Measurements from ENCODE around the gene LAMC3.

Gene LAMC3

GRCh38 chr9:131076347-131077195 lies 67.6 kb downstream of the LAMC3 start:
- no peak for DNase-seq (ENCODE audit: low read depth in 2 of 2)

- DNase-seq (ENCODE audit: low read depth in 2 of 2), result no peak
These were observed 69.7 kb downstream of the LAMC3 start for GRCh38 chr9:131078427-131079366.

- DNase-seq (ENCODE audit: low read depth in 2 of 2), result no peak
These were observed 71.6 kb downstream of the LAMC3 start for GRCh38 chr9:131080589-131080988.

- no peak for DNase-seq (ENCODE audit: low read depth in 2 of 2)
These were observed 72.9 kb downstream of the LAMC3 start for GRCh38 chr9:131081868-131082267.

GRCh38 chr9:131082774-131083512 lies 74.0 kb downstream of the LAMC3 start:
- DNase-seq (ENCODE audit: low read depth in 2 of 2), result no peak

GRCh38 chr9:131084661-131085369 lies 75.8 kb downstream of the LAMC3 start:
- no peak for DNase-seq (ENCODE audit: low read depth in 2 of 2)

- DNase-seq (ENCODE audit: low read depth in 2 of 2), result no peak
These were observed 76.6 kb downstream of the LAMC3 start for GRCh38 chr9:131085370-131086122.

- no peak for DNase-seq (ENCODE audit: low read depth in 2 of 2)
These were observed 78.5 kb downstream of the LAMC3 start for GRCh38 chr9:131087354-131087893.

GRCh38 chr9:131090025-131090787 lies 81.2 kb downstream of the LAMC3 start:
- no peak for DNase-seq (ENCODE audit: low read depth in 2 of 2)

GRCh38 chr9:131091352-131091992 lies 82.5 kb downstream of the LAMC3 start:
- DNase-seq (ENCODE audit: low read depth in 2 of 2), result no peak

- no peak for DNase-seq (ENCODE audit: low read depth in 2 of 2)
These were observed 83.1 kb downstream of the LAMC3 start for GRCh38 chr9:131092030-131092429.

GRCh38 chr9:131092548-131093440 lies 83.8 kb downstream of the LAMC3 start:
- no peak for DNase-seq (ENCODE audit: low read depth in 2 of 2)

GRCh38 chr9:131094015-131094414 lies 85.0 kb downstream of the LAMC3 start:
- DNase-seq (ENCODE audit: low read depth in 2 of 2), result no peak

- DNase-seq (ENCODE audit: low read depth in 2 of 2), result peak; percentile 10 to 13
These were observed 85.6 kb downstream of the LAMC3 start for GRCh38 chr9:131094622-131095021.

- no peak for DNase-seq (ENCODE audit: low read depth in 2 of 2)
These were observed 86.8 kb downstream of the LAMC3 start for GRCh38 chr9:131095666-131096268.

GRCh38 chr9:131096269-131097125 lies 87.5 kb downstream of the LAMC3 start, which contains the start of gene AIF1L:
Gene AIF1L (plus strand): TSS chr9:131096531. CDS start chr9:131096630, 99 bp downstream.
- no peak for DNase-seq (ENCODE audit: low read depth in 2 of 2)
